ENCODE data around the gene ZNF672.
A peak's percentile ranks its signal among the peaks of the same experiment; 100 is the strongest.
"Not testable (repeated sequence)": the region's sequence is repeated elsewhere in the genome, so short reads cannot be mapped to it uniquely, and the experiment has no call there.

ZNF672 gene

GRCh38 chr1:248813546-248813945 lies 24.5 kb upstream of the ZNF672 start:
- DNase-seq, result no peak

- no peak for DNase-seq
Measured at GRCh38 chr1:248814351-248814750, 23.7 kb upstream of the ZNF672 start.

GRCh38 chr1:248815407-248816034 lies 22.5 kb upstream of the ZNF672 start:
- no peak for DNase-seq

GRCh38 chr1:248816042-248816851 lies 21.8 kb upstream of the ZNF672 start:
- DNase-seq, result no peak

- no peak for DNase-seq
Measured at GRCh38 chr1:248817065-248817464, 21.0 kb upstream of the ZNF672 start.

- no peak for DNase-seq
Measured at GRCh38 chr1:248818505-248819374, 19.3 kb upstream of the ZNF672 start.

- no peak for DNase-seq
Measured at GRCh38 chr1:248820041-248820585, 17.9 kb upstream of the ZNF672 start.

- DNase-seq, result no peak
Measured at GRCh38 chr1:248821101-248821500, 16.9 kb upstream of the ZNF672 start.

- DNase-seq, result no peak
Measured at GRCh38 chr1:248821641-248822040, 16.4 kb upstream of the ZNF672 start.

GRCh38 chr1:248822148-248823032 lies 15.6 kb upstream of the ZNF672 start:
- DNase-seq, result no peak

GRCh38 chr1:248823517-248824001 lies 14.5 kb upstream of the ZNF672 start:
- no peak for DNase-seq

- no peak for DNase-seq
Measured at GRCh38 chr1:248824301-248824700, 13.7 kb upstream of the ZNF672 start.

GRCh38 chr1:248824701-248825100 lies 13.3 kb upstream of the ZNF672 start:
- no peak for DNase-seq

GRCh38 chr1:248825136-248825535 lies 12.9 kb upstream of the ZNF672 start:
- DNase-seq, result no peak

- no peak for DNase-seq
Measured at GRCh38 chr1:248825573-248825908, 12.5 kb upstream of the ZNF672 start.

- peak; percentile 54 to 55 for DNase-seq
Measured at GRCh38 chr1:248825909-248826760, 11.9 kb upstream of the ZNF672 start, which contains the start of gene SH3BP5L. Gene SH3BP5L, minus strand, starts transcription at chr1:248825915. Its CDS starts 980 bp downstream, at chr1:248824935.

- DNase-seq, result no peak
Measured at GRCh38 chr1:248828845-248829244, 9.2 kb upstream of the ZNF672 start.

GRCh38 chr1:248830718-248831017 lies 7.4 kb upstream of the ZNF672 start:
- not testable (repeated sequence) for DNase-seq

GRCh38 chr1:248831842-248832241 lies 6.2 kb upstream of the ZNF672 start:
- DNase-seq, result no peak

GRCh38 chr1:248834343-248834940 lies 3.6 kb upstream of the ZNF672 start:
- DNase-seq, result no peak
